SK-N-SH treated with all-trans-retinoic acid at 6 μM for 48 hours (cell line): ENCODE data around the gene RPA3.

Source experiments
- ARNTL ChIP-seq: fragments of 450-650 bp; formaldehyde crosslinking; IDR thresholded peaks from 2 replicates; pipeline ENCODE4 v1.5.0; 2020; ENCODE audit warnings: low read depth, mild to moderate bottlenecking, moderate library complexity, borderline replicate concordance
- PATZ1 ChIP-seq: fragments of 250-450 bp; sonication (Bioruptor Pico); IDR thresholded peaks from 2 replicates; pipeline ENCODE4 v1.8.0; 2020; ENCODE audit warnings: mild to moderate bottlenecking, moderate library complexity, borderline replicate concordance
- ZC3H10 ChIP-seq: fragments of 250-450 bp; sonication (Bioruptor Pico); IDR thresholded peaks from 2 replicates; pipeline ENCODE4 v1.5.1; 2021; ENCODE audit warnings: mild to moderate bottlenecking, moderate library complexity

GRCh38 chr7:7756577-7756976 is 38.2 kb upstream of the RPA3 start:
- TF ChIP-seq PATZ1 (CRISPR knock-in tag) (no peak), ARNTL (CRISPR knock-in tag) (no peak), ZC3H10 (CRISPR knock-in tag) (no peak)
